H9 (cell line): ENCODE data around the gene DIAPH2. TPM values are rescaled to one million over a fixed set of nuclear protein-coding genes. Genes with fewer than 3 reads are reported as not detected.

Experiments
- DNase-seq: peaks from one replicate; pipeline ENCODE4 v3.0.0-alpha.2; 2017
- H2AFZ ChIP-seq: one replicate; pipeline ENCODE4 v1.6.1; 2013; ENCODE audit warnings: mild to moderate bottlenecking, low read length, control low read depth, moderate library complexity
- H2AK5ac ChIP-seq: 2 replicates; pipeline ENCODE4 v1.6.1; 2013; ENCODE audit warnings: low read length, control low read depth, mixed read lengths; ENCODE audit not compliant: insufficient read length
- H2BK120ac ChIP-seq: one replicate; pipeline ENCODE4 v1.6.1; 2013; ENCODE audit warnings: low read depth, mild to moderate bottlenecking, low read length, control low read depth, inconsistent platforms; ENCODE audit not compliant: poor library complexity, severe bottlenecking
- H2BK12ac ChIP-seq: 2 replicates; pipeline ENCODE4 v1.6.1; 2013; ENCODE audit warnings: low read length, control low read depth, mixed read lengths, low read depth; ENCODE audit not compliant: insufficient read length
- H2BK15ac ChIP-seq: 2 replicates; pipeline ENCODE4 v1.6.1; 2013; ENCODE audit warnings: low read depth, low read length, control low read depth
- H2BK20ac ChIP-seq: one replicate; pipeline ENCODE4 v1.6.1; 2013; ENCODE audit warnings: low read depth, mild to moderate bottlenecking, low read length, control low read depth, inconsistent platforms; ENCODE audit not compliant: poor library complexity, severe bottlenecking
- H2BK5ac ChIP-seq: 2 replicates; pipeline ENCODE4 v1.6.1; 2013; ENCODE audit warnings: low read length, control low read depth, mixed read lengths; ENCODE audit not compliant: insufficient read length
- H3K14ac ChIP-seq: 2 replicates; pipeline ENCODE4 v1.6.1; 2013; ENCODE audit warnings: low read length, control low read depth; ENCODE audit not compliant: insufficient read depth
- H3K18ac ChIP-seq: 2 replicates; pipeline ENCODE4 v1.6.1; 2013; ENCODE audit warnings: low read depth, mild to moderate bottlenecking, mixed read lengths, low read length, control low read depth; ENCODE audit not compliant: insufficient read length
- H3K23ac ChIP-seq: 2 replicates; pipeline ENCODE4 v1.6.1; 2013; ENCODE audit warnings: low read length, control low read depth, mixed read lengths, low read depth; ENCODE audit not compliant: insufficient read length
- H3K23me2 ChIP-seq: 2 replicates; pipeline ENCODE4 v1.6.1; 2013; ENCODE audit warnings: low read depth, mild to moderate bottlenecking, mixed read lengths, low read length, control low read depth; ENCODE audit not compliant: insufficient read length, poor library complexity, severe bottlenecking
- H3K27ac ChIP-seq: 2 replicates; pipeline ENCODE4 v1.5.1; 2013; ENCODE audit warnings: low read length, control low read depth, mixed read lengths, low read depth; ENCODE audit not compliant: insufficient read length
- H3K27me3 ChIP-seq: 2 replicates; pipeline ENCODE4 v1.6.1; 2013; ENCODE audit warnings: low read length, control low read depth, inconsistent platforms; ENCODE audit not compliant: insufficient read depth
- H3K4ac ChIP-seq: 2 replicates; pipeline ENCODE4 v1.6.1; 2013; ENCODE audit warnings: low read depth, mild to moderate bottlenecking, control low read depth, inconsistent platforms, low read length, moderate library complexity
- H3K4me1 ChIP-seq: 2 replicates; pipeline ENCODE4 v1.6.1; 2013; ENCODE audit warnings: low read length, control low read depth, inconsistent platforms; ENCODE audit not compliant: insufficient read depth
- H3K4me2 ChIP-seq: 2 replicates; pipeline ENCODE4 v1.6.1; 2013; ENCODE audit warnings: low read length, control low read depth, mixed read lengths; ENCODE audit not compliant: insufficient read length, insufficient read depth
- H3K56ac ChIP-seq: 2 replicates; pipeline ENCODE4 v1.6.1; 2013; ENCODE audit warnings: low read depth, mild to moderate bottlenecking, mixed read lengths, low read length, control low read depth; ENCODE audit not compliant: insufficient read length
- H3K79me1 ChIP-seq: 2 replicates; pipeline ENCODE4 v1.6.1; 2013; ENCODE audit warnings: low read depth, mild to moderate bottlenecking, moderate library complexity, low read length, control low read depth, inconsistent platforms; ENCODE audit not compliant: insufficient read depth, poor library complexity, severe bottlenecking
- H3K79me2 ChIP-seq: 2 replicates; pipeline ENCODE4 v1.6.1; 2013; ENCODE audit warnings: low read length, control low read depth, inconsistent platforms; ENCODE audit not compliant: insufficient read depth
- H3K9ac ChIP-seq: 2 replicates; pipeline ENCODE4 v1.6.1; 2013; ENCODE audit warnings: low read length, control low read depth, mixed read lengths; ENCODE audit not compliant: insufficient read length; ENCODE audit errors: extremely low read depth
- H3K9me3 ChIP-seq: one replicate; pipeline ENCODE4 v1.6.1; 2013; ENCODE audit warnings: low read depth, low read length, inconsistent platforms; ENCODE audit not compliant: control insufficient read depth
- H3T11ph ChIP-seq: one replicate; pipeline ENCODE4 v1.6.1; 2013; ENCODE audit warnings: mild to moderate bottlenecking, low read length, control low read depth, inconsistent platforms
- H4K20me1 ChIP-seq: one replicate; pipeline ENCODE4 v1.6.1; 2013; ENCODE audit not compliant: control insufficient read depth, insufficient read length, insufficient read depth
- H4K5ac ChIP-seq: 2 replicates; pipeline ENCODE4 v1.6.1; 2013; ENCODE audit warnings: low read depth, mild to moderate bottlenecking, mixed read lengths, low read length, control low read depth; ENCODE audit not compliant: insufficient read length
- H4K8ac ChIP-seq: replicated peaks from 2 replicates; pipeline ENCODE4 v1.6.1; 2013; ENCODE audit warnings: low read length, control low read depth, mixed read lengths, low read depth; ENCODE audit not compliant: insufficient read length
- H4K91ac ChIP-seq: 2 replicates; pipeline ENCODE4 v1.6.1; 2013; ENCODE audit warnings: low read depth, mild to moderate bottlenecking, moderate library complexity, mixed read lengths, low read length, control low read depth; ENCODE audit not compliant: insufficient read length
- H3K27ac Mint-ChIP-seq, 3 experiments: 2 replicates in 2 of 3; 3 replicates in 1 of 3; pipeline ENCODE4 v1.8.0; 2020 to 2021; ENCODE audit warnings: mixed read lengths in 3 of 3, mild to moderate bottlenecking in 1 of 3, moderate library complexity in 1 of 3
- H3K27me3 Mint-ChIP-seq: 2 replicates; pipeline ENCODE4 v1.8.0; 2021; ENCODE audit warnings: low read depth, mild to moderate bottlenecking, moderate library complexity, mixed read lengths
- H3K36me3 Mint-ChIP-seq, 3 experiments: 2 replicates in 2 of 3; 3 replicates in 1 of 3; pipeline ENCODE4 v1.8.0; 2020 to 2021; ENCODE audit warnings: low read depth in 3 of 3, mixed read lengths in 3 of 3; ENCODE audit not compliant: insufficient read depth in 1 of 3
- H3K4me1 Mint-ChIP-seq, 2 experiments: 2 replicates each; pipeline ENCODE4 v1.8.0; 2020; ENCODE audit warnings: mixed read lengths in 2 of 2
- H3K4me3 Mint-ChIP-seq, 2 experiments: 2 replicates in 1 of 2; 3 replicates in 1 of 2; pipeline ENCODE4 v1.8.0; 2020 to 2021; ENCODE audit warnings: mild to moderate bottlenecking in 2 of 2, mixed read lengths in 2 of 2, moderate library complexity in 1 of 2
- H3K9me3 Mint-ChIP-seq, 2 experiments: 2 replicates in 1 of 2; 3 replicates in 1 of 2; pipeline ENCODE4 v1.8.0; 2020; ENCODE audit warnings: mild to moderate bottlenecking in 2 of 2, mixed read lengths in 2 of 2, moderate library complexity in 1 of 2
- WGBS: extraction: QIAGEN DNeasy Blood & Tissue Kit; methylation state at CpG from one replicate; pipeline ENCODE4 v1.1.7; 2013; ENCODE audit warnings: missing lambda C conversion rate, low lambda C conversion rate, mixed read lengths; ENCODE audit not compliant: insufficient read length; ENCODE audit errors: extremely low coverage; 5-methylcytosine and 5-hydroxymethylcytosine counted together
- total RNA-seq: library from RNA; stranded (reverse); gene quantifications from 2 replicates; pipeline ENCODE4 v1.2.1, GENCODE V29; 2021
- TF ChIP-seq, protein P1 (sequence below): fragments of 200-600 bp; sonication (generic); conservative IDR thresholded peaks from 3 replicates; pipeline ENCODE4 v1.8.0; 2021; ENCODE audit warnings: antibody characterized with exemption, mild to moderate bottlenecking

Gene DIAPH2
- total RNA-seq, 1 experiment from 2014 or later = 45.4 TPM

DNA sequence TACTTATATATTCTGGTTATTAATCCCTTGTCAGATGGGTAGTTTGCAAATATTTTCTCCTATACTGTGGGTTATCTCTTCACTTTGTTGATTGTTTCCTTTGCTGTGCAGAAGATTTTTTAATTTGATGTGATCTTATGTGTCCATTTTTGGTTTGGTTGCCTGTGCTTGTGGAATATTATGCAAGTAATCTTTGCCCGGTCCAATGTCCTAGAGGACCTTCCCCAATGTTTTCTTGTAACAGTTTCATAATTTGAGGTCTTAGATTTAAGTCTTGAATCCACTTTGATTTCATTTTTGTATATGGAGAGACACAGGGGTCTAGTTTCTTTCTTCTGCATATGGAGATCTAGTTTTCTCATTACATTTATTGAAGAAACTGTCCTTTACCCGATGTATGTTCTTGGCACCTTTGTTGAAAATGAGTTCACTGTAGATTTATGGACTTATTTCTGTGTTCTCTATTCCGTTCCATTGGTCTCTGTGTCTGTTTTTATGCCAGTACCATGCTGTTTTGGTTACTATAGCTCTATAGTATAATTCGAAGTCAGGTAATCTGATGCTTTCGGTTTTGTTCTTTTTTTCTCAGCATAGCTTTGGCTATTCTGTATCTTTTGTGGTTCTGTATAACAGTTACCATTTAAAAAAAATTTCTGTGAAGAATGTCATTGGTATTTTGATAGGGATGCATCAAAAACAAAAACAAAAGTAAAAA lies 34.7 kb downstream of the DIAPH2 start:
- Histone ChIP-seq H3K23me2 (no peaks in the 10 kb centered on the region), H2BK15ac (no peak overlapping the region), H3K23ac (no peak overlapping the region), H3K4me1 (no peaks in the 10 kb centered on the region), H2AK5ac (no peak overlapping the region), H3K14ac (no peak overlapping the region), H4K20me1 (no peaks in the 10 kb centered on the region), H3K9me3 (no peaks in the 10 kb centered on the region), H3K4me2 (no peak overlapping the region), H3K79me1 (no peaks in the 10 kb centered on the region), H2BK20ac (no peak overlapping the region), H3K18ac (no peak overlapping the region), H3K79me2 (no peaks in the 10 kb centered on the region), H4K8ac (no peak overlapping the region), H3K27me3 (no peaks in the 10 kb centered on the region), H2BK12ac (no peak overlapping the region), H3K9ac (no peak overlapping the region), H3T11ph (no peak overlapping the region), H2BK120ac (no peak overlapping the region), H2BK5ac (no peak overlapping the region), H4K5ac (no peak overlapping the region), H3K27ac (no peak overlapping the region), H4K91ac (no peak overlapping the region), H2AFZ (no peak overlapping the region), H3K4ac (no peak overlapping the region), H3K56ac (no peak overlapping the region)
- peaks cover 10 to 23% (median 12%) of the 10 kb centered on the region in 3 experiments for H3K36me3 Mint-ChIP-seq
- no peaks in the 10 kb centered on the region for H3K27me3 Mint-ChIP-seq
- TF ChIP-seq, protein P1, sequence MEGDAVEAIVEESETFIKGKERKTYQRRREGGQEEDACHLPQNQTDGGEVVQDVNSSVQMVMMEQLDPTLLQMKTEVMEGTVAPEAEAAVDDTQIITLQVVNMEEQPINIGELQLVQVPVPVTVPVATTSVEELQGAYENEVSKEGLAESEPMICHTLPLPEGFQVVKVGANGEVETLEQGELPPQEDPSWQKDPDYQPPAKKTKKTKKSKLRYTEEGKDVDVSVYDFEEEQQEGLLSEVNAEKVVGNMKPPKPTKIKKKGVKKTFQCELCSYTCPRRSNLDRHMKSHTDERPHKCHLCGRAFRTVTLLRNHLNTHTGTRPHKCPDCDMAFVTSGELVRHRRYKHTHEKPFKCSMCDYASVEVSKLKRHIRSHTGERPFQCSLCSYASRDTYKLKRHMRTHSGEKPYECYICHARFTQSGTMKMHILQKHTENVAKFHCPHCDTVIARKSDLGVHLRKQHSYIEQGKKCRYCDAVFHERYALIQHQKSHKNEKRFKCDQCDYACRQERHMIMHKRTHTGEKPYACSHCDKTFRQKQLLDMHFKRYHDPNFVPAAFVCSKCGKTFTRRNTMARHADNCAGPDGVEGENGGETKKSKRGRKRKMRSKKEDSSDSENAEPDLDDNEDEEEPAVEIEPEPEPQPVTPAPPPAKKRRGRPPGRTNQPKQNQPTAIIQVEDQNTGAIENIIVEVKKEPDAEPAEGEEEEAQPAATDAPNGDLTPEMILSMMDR = no peak
- no CpG with 5 or more reads among the region's 5 CpGs for WGBS
- DNase-seq = no peak
- peaks cover 5 to 6% of the 10 kb centered on the region in 2 experiments for H3K4me1 Mint-ChIP-seq
- H3K9me3 Mint-ChIP-seq = peaks cover 16 to 17% of the 10 kb centered on the region in 2 experiments
- no peak overlapping the region for H3K27ac Mint-ChIP-seq
- no peak overlapping the region for H3K4me3 Mint-ChIP-seq
